Measurements from ENCODE around the gene PLXNC1.

PLXNC1 gene

DNA sequence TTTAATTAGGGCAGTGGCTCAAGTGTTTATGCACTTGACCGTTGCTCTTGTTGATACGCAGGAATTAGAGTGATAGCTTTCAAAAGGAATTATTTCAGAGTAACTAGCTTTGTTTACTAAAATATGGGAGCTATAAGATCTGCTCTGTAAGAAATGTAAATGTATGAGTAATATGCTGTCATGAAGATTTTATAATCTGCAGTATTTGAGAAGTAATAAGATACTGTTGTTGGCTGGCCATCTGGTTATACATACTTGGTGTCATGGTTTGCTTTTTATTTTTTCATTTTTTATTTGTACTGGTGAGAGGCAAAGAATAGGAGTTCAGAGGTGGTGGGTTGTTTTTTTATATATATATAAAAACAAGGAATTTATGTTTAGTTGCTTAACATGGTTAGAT is 58.5 kb downstream of the PLXNC1 start:
- no peaks in the 10 kb centered on the region for H3K9me3 ChIP-seq (ENCODE audit: control insufficient read depth, insufficient read depth, low read length)
- no peak overlapping the region for H3K9ac ChIP-seq (ENCODE audit: low read depth, low read length)
- no peak overlapping the region for H3K4me3 ChIP-seq (ENCODE audit: low read depth, low read length)
- H3K27ac ChIP-seq (ENCODE audit: low read depth, low read length), result no peak overlapping the region
- H3K36me3 ChIP-seq (ENCODE audit: control insufficient read depth, insufficient read depth, low read length), result no peaks in the 10 kb centered on the region
- no peaks in the 10 kb centered on the region for H3K27me3 ChIP-seq (ENCODE audit: control insufficient read depth, insufficient read depth, low read length)
- H3K4me1 ChIP-seq (ENCODE audit: control insufficient read depth, insufficient read depth, low read length), result peaks cover 17% of the 10 kb centered on the region; the same call in 1 of the 2 replicates

DNA sequence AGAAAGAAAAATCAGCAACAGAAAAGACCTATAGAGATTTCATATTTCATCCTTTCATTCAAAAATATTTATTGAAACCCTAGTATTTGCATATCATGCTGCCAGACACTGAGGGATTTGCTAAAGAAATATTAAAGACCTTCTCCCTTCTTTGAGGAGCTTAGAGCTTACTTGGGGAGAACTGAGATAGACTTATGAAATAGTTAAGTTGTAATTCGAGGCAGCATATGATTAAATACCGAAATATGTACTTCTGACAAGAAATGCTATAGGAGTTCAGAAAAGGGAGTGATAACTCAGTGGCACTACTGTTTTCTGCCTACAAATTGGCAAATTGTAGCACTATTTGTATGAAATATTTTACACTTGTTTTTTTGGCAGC is 59.1 kb downstream of the PLXNC1 start:
- Histone ChIP-seq H3K9me3 (ENCODE audit: control insufficient read depth, insufficient read depth, low read length) (no peaks in the 10 kb centered on the region), H3K4me1 (ENCODE audit: control insufficient read depth, insufficient read depth, low read length) (peaks cover 17% of the 10 kb centered on the region; the same call in 1 of the 2 replicates), H3K9ac (ENCODE audit: low read depth, low read length) (no peak overlapping the region), H3K4me3 (ENCODE audit: low read depth, low read length) (no peak overlapping the region), H3K27me3 (ENCODE audit: control insufficient read depth, insufficient read depth, low read length) (no peaks in the 10 kb centered on the region), H3K27ac (ENCODE audit: low read depth, low read length) (no peak overlapping the region), H3K36me3 (ENCODE audit: control insufficient read depth, insufficient read depth, low read length) (no peaks in the 10 kb centered on the region)

DNA sequence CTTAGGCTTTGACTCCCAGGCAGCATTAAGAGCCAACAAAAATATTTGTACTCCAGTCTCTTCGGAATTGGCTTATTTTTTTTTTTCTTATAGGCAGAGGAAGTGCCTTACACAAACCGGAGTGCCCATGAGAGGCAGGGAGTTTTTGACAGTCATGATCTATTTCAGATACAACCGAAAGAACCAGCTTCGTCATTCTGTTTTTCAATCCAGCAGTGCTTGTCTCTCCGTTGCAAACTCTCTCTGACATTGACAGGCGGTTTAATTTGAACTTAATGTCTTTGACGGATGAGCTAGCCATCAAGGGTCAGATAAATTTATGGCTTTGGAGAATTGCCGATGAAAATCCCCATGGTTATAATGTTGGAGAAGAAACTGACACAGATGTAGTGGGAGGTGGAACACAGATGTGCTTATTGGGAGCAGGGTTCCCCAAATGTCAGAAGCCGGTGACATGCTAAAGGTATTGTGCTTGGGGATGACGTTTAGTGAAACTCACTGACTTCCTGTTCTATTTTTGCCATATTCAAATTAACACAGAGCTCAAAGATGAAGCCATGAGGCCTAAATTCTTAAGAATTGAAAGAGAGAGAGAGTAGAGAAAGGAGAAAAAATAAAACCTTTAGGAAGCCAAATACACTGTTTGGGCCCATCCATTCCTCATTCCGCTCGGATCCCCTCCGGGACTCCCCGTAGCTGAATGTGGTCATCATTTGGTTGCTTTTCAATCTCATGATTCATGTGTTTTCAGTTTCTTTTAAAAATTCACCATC is 59.7 kb downstream of the PLXNC1 start:
- Histone ChIP-seq H3K4me1 (ENCODE audit: control insufficient read depth, insufficient read depth, low read length) (peaks cover 17% of the 10 kb centered on the region; the same call in 1 of the 2 replicates), H3K9me3 (ENCODE audit: control insufficient read depth, insufficient read depth, low read length) (no peaks in the 10 kb centered on the region), H3K4me3 (ENCODE audit: low read depth, low read length) (no peak overlapping the region), H3K27me3 (ENCODE audit: control insufficient read depth, insufficient read depth, low read length) (no peaks in the 10 kb centered on the region), H3K27ac (ENCODE audit: low read depth, low read length) (no peak overlapping the region), H3K9ac (ENCODE audit: low read depth, low read length) (no peak overlapping the region), H3K36me3 (ENCODE audit: control insufficient read depth, insufficient read depth, low read length) (no peaks in the 10 kb centered on the region)

- Histone ChIP-seq H3K9me3 (ENCODE audit: control insufficient read depth, insufficient read depth, low read length) (no peaks in the 10 kb centered on the region), H3K4me1 (ENCODE audit: control insufficient read depth, insufficient read depth, low read length) (peaks cover 14% of the 10 kb centered on the region; the same call in 1 of the 2 replicates), H3K27ac (ENCODE audit: low read depth, low read length) (no peak overlapping the region), H3K36me3 (ENCODE audit: control insufficient read depth, insufficient read depth, low read length) (no peaks in the 10 kb centered on the region), H3K4me3 (ENCODE audit: low read depth, low read length) (no peak overlapping the region), H3K9ac (ENCODE audit: low read depth, low read length) (no peak overlapping the region), H3K27me3 (ENCODE audit: control insufficient read depth, insufficient read depth, low read length) (no peaks in the 10 kb centered on the region)
Measured at GRCh38 chr12:94208622-94208966, 60.2 kb downstream of the PLXNC1 start.

DNA sequence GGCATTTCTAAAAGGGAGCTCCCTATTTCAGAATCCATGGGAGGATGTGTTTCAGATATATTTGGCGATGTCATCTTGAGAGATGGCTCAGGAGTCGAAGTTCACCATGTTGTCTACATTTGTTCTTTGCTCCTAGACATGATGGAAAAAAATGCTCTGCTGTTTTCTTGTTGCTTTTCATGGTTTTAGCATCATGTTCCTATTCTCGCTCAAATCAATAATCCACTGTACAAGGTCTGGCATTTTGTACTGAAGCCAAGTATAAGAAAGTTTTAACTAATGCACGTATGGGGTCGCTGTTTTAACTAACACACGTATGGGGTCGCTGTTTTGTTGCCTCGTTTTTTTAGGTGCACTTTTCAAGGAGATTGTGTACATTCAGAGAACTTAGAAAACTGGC is 60.9 kb downstream of the PLXNC1 start:
- no peaks in the 10 kb centered on the region for H3K36me3 ChIP-seq (ENCODE audit: control insufficient read depth, insufficient read depth, low read length)
- no peak overlapping the region for H3K4me3 ChIP-seq (ENCODE audit: low read depth, low read length)
- H3K9ac ChIP-seq (ENCODE audit: low read depth, low read length), result no peak overlapping the region
- no peaks in the 10 kb centered on the region for H3K9me3 ChIP-seq (ENCODE audit: control insufficient read depth, insufficient read depth, low read length)
- peaks cover 8% of the 10 kb centered on the region; the same call in 1 of the 2 replicates for H3K4me1 ChIP-seq (ENCODE audit: control insufficient read depth, insufficient read depth, low read length)
- no peaks in the 10 kb centered on the region for H3K27me3 ChIP-seq (ENCODE audit: control insufficient read depth, insufficient read depth, low read length)
- no peak overlapping the region for H3K27ac ChIP-seq (ENCODE audit: low read depth, low read length)

DNA sequence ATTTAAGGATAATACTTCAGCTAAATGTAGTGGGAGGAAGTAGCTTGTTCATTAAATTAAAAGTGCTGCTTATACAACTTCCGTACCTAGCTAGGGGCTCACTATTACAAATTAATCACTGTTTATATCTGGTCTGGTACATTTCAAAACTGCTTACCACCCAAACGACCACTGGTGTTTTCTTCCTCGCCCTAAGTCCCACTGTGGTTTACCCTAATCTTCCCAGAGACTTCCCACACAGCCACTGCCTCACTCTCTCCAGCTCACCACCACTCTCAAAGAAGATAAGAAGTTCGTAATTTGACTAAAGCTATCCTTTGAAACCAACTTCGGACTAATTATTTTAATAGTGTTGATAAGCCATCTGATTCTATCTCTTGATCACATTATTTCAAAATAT is 62.6 kb downstream of the PLXNC1 start:
- Histone ChIP-seq H3K9me3 (ENCODE audit: control insufficient read depth, insufficient read depth, low read length) (no peaks in the 10 kb centered on the region), H3K4me3 (ENCODE audit: low read depth, low read length) (no peak overlapping the region), H3K9ac (ENCODE audit: low read depth, low read length) (no peak overlapping the region), H3K4me1 (ENCODE audit: control insufficient read depth, insufficient read depth, low read length) (no peaks in the 10 kb centered on the region), H3K27ac (ENCODE audit: low read depth, low read length) (no peak overlapping the region), H3K27me3 (ENCODE audit: control insufficient read depth, insufficient read depth, low read length) (no peaks in the 10 kb centered on the region), H3K36me3 (ENCODE audit: control insufficient read depth, insufficient read depth, low read length) (no peaks in the 10 kb centered on the region)

GRCh38 chr12:94218233-94218632 is 69.9 kb downstream of the PLXNC1 start:
- no peaks in the 10 kb centered on the region for H3K27me3 ChIP-seq (ENCODE audit: control insufficient read depth, insufficient read depth, low read length)
- no peak overlapping the region for H3K9ac ChIP-seq (ENCODE audit: low read depth, low read length)
- H3K4me3 ChIP-seq (ENCODE audit: low read depth, low read length), result no peak overlapping the region
- no peaks in the 10 kb centered on the region for H3K4me1 ChIP-seq (ENCODE audit: control insufficient read depth, insufficient read depth, low read length)
- H3K36me3 ChIP-seq (ENCODE audit: control insufficient read depth, insufficient read depth, low read length), result no peaks in the 10 kb centered on the region
- no peaks in the 10 kb centered on the region for H3K9me3 ChIP-seq (ENCODE audit: control insufficient read depth, insufficient read depth, low read length)
- H3K27ac ChIP-seq (ENCODE audit: low read depth, low read length), result no peak overlapping the region

GRCh38 chr12:94219622-94220302 is 71.4 kb downstream of the PLXNC1 start:
- Histone ChIP-seq H3K4me3 (ENCODE audit: low read depth, low read length) (no peak overlapping the region), H3K9me3 (ENCODE audit: control insufficient read depth, insufficient read depth, low read length) (no peaks in the 10 kb centered on the region)

DNA sequence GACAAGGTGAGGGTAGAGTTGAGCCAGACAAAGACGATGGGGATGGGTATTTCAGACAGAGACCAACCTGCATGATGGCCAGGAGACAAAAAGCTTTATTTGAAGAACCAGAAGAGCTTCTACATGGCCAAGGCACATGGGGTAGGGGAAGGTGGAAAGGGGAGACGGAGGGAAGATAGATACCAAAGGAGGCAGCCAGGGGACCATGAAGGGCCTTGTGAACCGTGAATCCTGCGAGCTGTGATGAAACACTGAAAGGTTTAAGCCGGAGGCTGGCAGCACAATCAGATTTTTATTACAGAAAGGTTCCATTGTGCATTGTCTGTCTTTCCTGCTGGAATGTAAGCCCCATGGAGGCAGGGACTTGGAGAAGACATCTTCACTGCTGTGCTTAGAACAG is 72.4 kb downstream of the PLXNC1 start:
- H3K4me1 ChIP-seq (ENCODE audit: control insufficient read depth, insufficient read depth, low read length), result peaks cover 2% of the 10 kb centered on the region
- H3K4me3 ChIP-seq (ENCODE audit: low read depth, low read length), result no peak overlapping the region
- H3K27ac ChIP-seq (ENCODE audit: low read depth, low read length), result no peak overlapping the region
- no peaks in the 10 kb centered on the region for H3K27me3 ChIP-seq (ENCODE audit: control insufficient read depth, insufficient read depth, low read length)
- no peaks in the 10 kb centered on the region for H3K9me3 ChIP-seq (ENCODE audit: control insufficient read depth, insufficient read depth, low read length)
- H3K9ac ChIP-seq (ENCODE audit: low read depth, low read length), result no peak overlapping the region
- no peaks in the 10 kb centered on the region for H3K36me3 ChIP-seq (ENCODE audit: control insufficient read depth, insufficient read depth, low read length)

More at GRCh38 chr12:94219622-94220302, 71.4 kb downstream of the PLXNC1 start:
- Histone ChIP-seq H3K36me3 (ENCODE audit: control insufficient read depth, insufficient read depth, low read length) (no peaks in the 10 kb centered on the region), H3K9ac (ENCODE audit: low read depth, low read length) (no peak overlapping the region), H3K4me1 (ENCODE audit: control insufficient read depth, insufficient read depth, low read length) (no peaks in the 10 kb centered on the region), H3K27me3 (ENCODE audit: control insufficient read depth, insufficient read depth, low read length) (no peaks in the 10 kb centered on the region), H3K27ac (ENCODE audit: low read depth, low read length) (no peak overlapping the region)

GRCh38 chr12:94222351-94223084 is 74.1 kb downstream of the PLXNC1 start:
- Histone ChIP-seq H3K27me3 (ENCODE audit: control insufficient read depth, insufficient read depth, low read length) (no peaks in the 10 kb centered on the region), H3K27ac (ENCODE audit: low read depth, low read length) (no peak overlapping the region), H3K9me3 (ENCODE audit: control insufficient read depth, insufficient read depth, low read length) (no peaks in the 10 kb centered on the region), H3K4me1 (ENCODE audit: control insufficient read depth, insufficient read depth, low read length) (peaks cover 10% of the 10 kb centered on the region), H3K4me3 (ENCODE audit: low read depth, low read length) (no peak overlapping the region), H3K36me3 (ENCODE audit: control insufficient read depth, insufficient read depth, low read length) (no peaks in the 10 kb centered on the region), H3K9ac (ENCODE audit: low read depth, low read length) (no peak overlapping the region)

DNA sequence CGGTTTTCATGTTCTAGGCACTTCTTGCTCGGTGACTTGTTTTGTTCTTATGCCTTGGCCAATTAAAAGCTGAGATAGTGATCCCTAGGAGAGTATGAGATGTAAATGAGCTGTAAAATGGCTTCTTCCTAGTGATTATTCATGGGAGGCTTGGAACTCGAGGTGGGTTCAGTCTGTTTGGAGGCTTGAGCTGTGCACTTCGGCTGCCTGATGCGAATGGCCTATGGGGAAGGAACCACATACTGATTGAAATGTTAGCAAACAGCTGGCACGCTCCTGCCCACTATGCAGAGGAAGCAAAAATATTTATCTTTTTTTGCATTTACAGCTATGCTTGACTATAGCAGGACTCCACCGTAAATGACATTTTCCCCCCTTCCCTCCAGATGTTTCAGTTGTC is 75.5 kb downstream of the PLXNC1 start:
- H3K27me3 ChIP-seq (ENCODE audit: control insufficient read depth, insufficient read depth, low read length), result no peaks in the 10 kb centered on the region
- H3K4me3 ChIP-seq (ENCODE audit: low read depth, low read length), result no peak overlapping the region

More for the DNA sequence above, 75.5 kb downstream of the PLXNC1 start:
- Histone ChIP-seq H3K4me1 (ENCODE audit: control insufficient read depth, insufficient read depth, low read length) (peaks cover 10% of the 10 kb centered on the region), H3K9ac (ENCODE audit: low read depth, low read length) (no peak overlapping the region), H3K9me3 (ENCODE audit: control insufficient read depth, insufficient read depth, low read length) (no peaks in the 10 kb centered on the region), H3K27ac (ENCODE audit: low read depth, low read length) (no peak overlapping the region), H3K36me3 (ENCODE audit: control insufficient read depth, insufficient read depth, low read length) (no peaks in the 10 kb centered on the region)
